Chondrocyte (in vitro differentiated cells): ENCODE measurements around the gene LEKR1. TPM values are rescaled to one million over a fixed set of nuclear protein-coding genes. Genes with fewer than 3 reads are reported as not detected.

Experiments used
- DNase-seq: peaks from one replicate; pipeline ENCODE4 v3.0.0; 2021; ENCODE audit warnings: mixed read lengths, low spot score
- H3K27ac Mint-ChIP-seq: one replicate; pipeline ENCODE4 v1.8.0; 2021; ENCODE audit warnings: mild to moderate bottlenecking, moderate library complexity, mixed read lengths; ENCODE audit not compliant: unreplicated experiment
- H3K27me3 Mint-ChIP-seq: 2 replicates; pipeline ENCODE4 v1.8.0; 2021; ENCODE audit warnings: low read depth, mixed read lengths
- H3K36me3 Mint-ChIP-seq: 2 replicates; pipeline ENCODE4 v1.8.0; 2021; ENCODE audit warnings: low read depth, mixed read lengths
- H3K4me1 Mint-ChIP-seq: 2 replicates; pipeline ENCODE4 v1.8.0; 2021; ENCODE audit warnings: low read depth, mild to moderate bottlenecking, mixed read lengths
- H3K4me3 Mint-ChIP-seq: one replicate; pipeline ENCODE4 v1.8.0; 2021; ENCODE audit warnings: mild to moderate bottlenecking, moderate library complexity, mixed read lengths; ENCODE audit not compliant: unreplicated experiment
- H3K9me3 Mint-ChIP-seq: 2 replicates; pipeline ENCODE4 v1.8.0; 2021; ENCODE audit warnings: low read depth, mixed read lengths
- total RNA-seq: library from RNA; stranded (reverse); gene quantifications from 3 replicates; pipeline ENCODE4 v1.2.1, GENCODE V29; 2021
- TF ChIP-seq, protein P1 (sequence below): fragments of 200-600 bp; sonication (generic); IDR thresholded peaks from 2 replicates; pipeline ENCODE4 v1.5.0; 2021; ENCODE audit warnings: antibody characterized with exemption, mild to moderate bottlenecking, moderate library complexity

The LEKR1 gene
- total RNA-seq, 1 donor from 2014 or later, result 0.45 TPM

DNA sequence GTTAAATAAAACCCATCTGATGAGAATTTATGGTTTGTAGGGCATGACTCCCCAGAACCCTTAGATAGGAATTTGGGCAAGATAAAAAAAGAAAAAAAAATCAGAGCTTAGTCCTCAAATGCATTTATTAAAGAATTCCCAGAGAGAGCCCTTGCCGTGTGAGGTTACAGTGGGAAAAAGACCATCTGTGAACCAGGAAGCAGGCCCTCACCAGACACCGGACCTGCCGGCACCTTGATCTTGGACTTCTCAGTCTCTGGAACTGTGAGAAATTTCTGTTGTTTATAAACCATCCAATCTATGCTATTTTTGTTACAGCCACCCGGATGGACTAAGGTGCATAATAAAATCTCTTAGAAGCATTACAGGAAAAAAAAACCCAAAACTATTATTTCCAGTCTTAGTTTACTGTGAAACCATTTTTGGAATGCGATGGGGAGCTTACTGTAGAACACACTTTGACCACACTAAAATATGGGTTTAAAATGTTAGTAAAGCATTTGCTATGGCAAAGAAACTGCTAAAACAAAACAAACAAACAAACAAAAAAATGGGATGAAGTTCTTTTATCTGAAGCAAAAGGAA lies 72.2 kb downstream of the LEKR1 start:
- no peaks in the 10 kb centered on the region for H3K27me3 Mint-ChIP-seq
- peaks cover 9% of the 10 kb centered on the region for H3K9me3 Mint-ChIP-seq
- H3K4me3 Mint-ChIP-seq, result no peak overlapping the region
- no peaks in the 10 kb centered on the region for H3K36me3 Mint-ChIP-seq
- H3K4me1 Mint-ChIP-seq, result peaks cover 31% of the 10 kb centered on the region
- TF ChIP-seq, protein P1, sequence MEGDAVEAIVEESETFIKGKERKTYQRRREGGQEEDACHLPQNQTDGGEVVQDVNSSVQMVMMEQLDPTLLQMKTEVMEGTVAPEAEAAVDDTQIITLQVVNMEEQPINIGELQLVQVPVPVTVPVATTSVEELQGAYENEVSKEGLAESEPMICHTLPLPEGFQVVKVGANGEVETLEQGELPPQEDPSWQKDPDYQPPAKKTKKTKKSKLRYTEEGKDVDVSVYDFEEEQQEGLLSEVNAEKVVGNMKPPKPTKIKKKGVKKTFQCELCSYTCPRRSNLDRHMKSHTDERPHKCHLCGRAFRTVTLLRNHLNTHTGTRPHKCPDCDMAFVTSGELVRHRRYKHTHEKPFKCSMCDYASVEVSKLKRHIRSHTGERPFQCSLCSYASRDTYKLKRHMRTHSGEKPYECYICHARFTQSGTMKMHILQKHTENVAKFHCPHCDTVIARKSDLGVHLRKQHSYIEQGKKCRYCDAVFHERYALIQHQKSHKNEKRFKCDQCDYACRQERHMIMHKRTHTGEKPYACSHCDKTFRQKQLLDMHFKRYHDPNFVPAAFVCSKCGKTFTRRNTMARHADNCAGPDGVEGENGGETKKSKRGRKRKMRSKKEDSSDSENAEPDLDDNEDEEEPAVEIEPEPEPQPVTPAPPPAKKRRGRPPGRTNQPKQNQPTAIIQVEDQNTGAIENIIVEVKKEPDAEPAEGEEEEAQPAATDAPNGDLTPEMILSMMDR, result no peak
- DNase-seq, result no peak
- H3K27ac Mint-ChIP-seq, result peak overlapping the region; percentile 80

DNA sequence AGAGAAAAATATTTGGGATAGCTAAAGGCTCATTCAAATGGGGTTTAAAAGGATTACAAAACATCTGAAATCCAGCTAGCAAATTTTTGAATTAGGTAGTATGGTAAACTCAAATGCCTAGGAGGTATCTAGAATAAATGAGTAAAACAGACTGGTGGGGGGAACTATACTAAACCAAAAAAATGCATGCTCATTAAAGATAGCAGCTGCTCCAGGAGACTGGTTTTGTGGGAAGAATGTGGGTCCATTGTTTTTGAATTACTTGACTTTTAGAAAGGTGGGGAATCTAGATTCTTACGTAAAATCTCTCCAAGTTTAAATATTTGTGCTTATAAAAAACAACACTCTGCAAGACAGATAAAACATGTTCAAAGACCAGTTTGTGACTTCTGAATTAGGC lies 73.8 kb downstream of the LEKR1 start:
- TF ChIP-seq, protein P1, result no peak
- peaks cover 4% of the 10 kb centered on the region for H3K9me3 Mint-ChIP-seq
- no peak overlapping the region for H3K4me3 Mint-ChIP-seq
- H3K27me3 Mint-ChIP-seq, result no peaks in the 10 kb centered on the region
- H3K4me1 Mint-ChIP-seq, result peaks cover 37% of the 10 kb centered on the region
- DNase-seq, result no peak
- no peak overlapping the region for H3K27ac Mint-ChIP-seq
- H3K36me3 Mint-ChIP-seq, result no peaks in the 10 kb centered on the region

DNA sequence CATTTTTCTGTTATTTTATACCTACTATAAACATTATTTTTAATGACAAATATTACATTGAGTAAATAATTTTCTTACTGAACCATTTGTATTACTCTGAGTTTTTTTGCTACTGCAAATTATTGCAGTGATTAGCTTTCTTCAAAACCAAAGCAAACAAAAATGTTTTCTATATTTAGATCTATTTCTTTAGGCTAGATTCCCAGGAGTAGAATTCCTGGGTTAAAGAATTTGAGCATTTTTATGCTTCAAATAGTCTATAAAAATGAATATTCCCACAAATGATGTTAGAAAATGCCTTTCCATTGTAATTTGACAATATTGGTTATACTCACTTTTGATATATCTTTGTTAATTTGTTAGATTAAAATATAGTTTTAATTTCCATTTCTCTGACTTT lies 76.8 kb downstream of the LEKR1 start:
- Mint-ChIP-seq H3K27me3 (no peaks in the 10 kb centered on the region), H3K4me3 (no peak overlapping the region), H3K4me1 (peaks cover 48% of the 10 kb centered on the region), H3K27ac (peak overlapping the region; percentile 33), H3K9me3 (no peaks in the 10 kb centered on the region), H3K36me3 (no peaks in the 10 kb centered on the region)
- TF ChIP-seq, protein P1, result no peak
- no peak for DNase-seq

DNA sequence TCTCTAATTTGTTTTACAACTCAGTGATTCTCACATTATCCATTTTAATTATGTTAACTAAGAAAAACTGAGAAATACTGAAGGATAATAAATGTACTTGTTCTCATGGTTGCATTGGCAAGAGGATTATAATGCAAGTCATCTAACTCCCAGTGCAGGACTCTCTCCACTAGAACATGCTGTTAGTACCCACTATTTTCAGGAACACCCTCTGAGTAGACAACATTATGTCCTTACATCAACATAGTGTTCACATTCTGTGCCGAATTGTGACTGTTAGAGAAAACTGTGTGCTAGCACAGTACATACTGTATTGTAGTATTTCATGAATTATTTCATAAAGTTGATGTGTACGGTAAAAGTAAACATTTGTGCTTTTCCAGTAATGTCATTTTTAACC lies 80.1 kb downstream of the LEKR1 start:
- Mint-ChIP-seq H3K4me3 (no peak overlapping the region), H3K27ac (no peak overlapping the region), H3K36me3 (no peaks in the 10 kb centered on the region), H3K9me3 (no peaks in the 10 kb centered on the region), H3K27me3 (no peaks in the 10 kb centered on the region), H3K4me1 (peaks cover 46% of the 10 kb centered on the region)
- DNase-seq, result no peak
- TF ChIP-seq, protein P1, result no peak

DNA sequence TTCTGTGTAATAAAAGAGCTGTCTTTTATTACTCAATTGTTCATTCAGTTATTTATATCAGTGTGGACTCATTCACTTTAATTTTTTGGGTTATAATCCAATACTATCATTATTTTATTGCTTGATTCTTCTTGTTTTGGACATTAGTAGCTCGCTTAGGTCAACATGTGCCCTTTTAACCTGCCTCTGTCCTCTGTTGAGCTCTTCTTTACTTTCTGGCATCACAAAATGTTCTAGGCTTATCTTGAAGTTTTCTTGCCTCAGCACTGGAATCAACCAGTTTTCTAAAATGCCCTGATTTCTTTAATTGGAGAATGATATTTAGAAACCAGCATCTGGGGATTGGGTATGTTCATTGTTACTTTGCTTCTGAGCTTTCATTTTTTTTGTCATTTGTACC lies 82.2 kb downstream of the LEKR1 start:
- Mint-ChIP-seq H3K4me3 (no peak overlapping the region), H3K27me3 (no peaks in the 10 kb centered on the region), H3K36me3 (no peaks in the 10 kb centered on the region), H3K27ac (no peak overlapping the region), H3K9me3 (no peaks in the 10 kb centered on the region), H3K4me1 (peaks cover 37% of the 10 kb centered on the region)
- DNase-seq, result no peak
- TF ChIP-seq, protein P1, result no peak
